ENCODE results near the gene MCM7.
"Not testable (repeated sequence)": the region's sequence is repeated elsewhere in the genome, so short reads cannot be mapped to it uniquely, and the experiment has no call there.

MCM7 gene

DNA sequence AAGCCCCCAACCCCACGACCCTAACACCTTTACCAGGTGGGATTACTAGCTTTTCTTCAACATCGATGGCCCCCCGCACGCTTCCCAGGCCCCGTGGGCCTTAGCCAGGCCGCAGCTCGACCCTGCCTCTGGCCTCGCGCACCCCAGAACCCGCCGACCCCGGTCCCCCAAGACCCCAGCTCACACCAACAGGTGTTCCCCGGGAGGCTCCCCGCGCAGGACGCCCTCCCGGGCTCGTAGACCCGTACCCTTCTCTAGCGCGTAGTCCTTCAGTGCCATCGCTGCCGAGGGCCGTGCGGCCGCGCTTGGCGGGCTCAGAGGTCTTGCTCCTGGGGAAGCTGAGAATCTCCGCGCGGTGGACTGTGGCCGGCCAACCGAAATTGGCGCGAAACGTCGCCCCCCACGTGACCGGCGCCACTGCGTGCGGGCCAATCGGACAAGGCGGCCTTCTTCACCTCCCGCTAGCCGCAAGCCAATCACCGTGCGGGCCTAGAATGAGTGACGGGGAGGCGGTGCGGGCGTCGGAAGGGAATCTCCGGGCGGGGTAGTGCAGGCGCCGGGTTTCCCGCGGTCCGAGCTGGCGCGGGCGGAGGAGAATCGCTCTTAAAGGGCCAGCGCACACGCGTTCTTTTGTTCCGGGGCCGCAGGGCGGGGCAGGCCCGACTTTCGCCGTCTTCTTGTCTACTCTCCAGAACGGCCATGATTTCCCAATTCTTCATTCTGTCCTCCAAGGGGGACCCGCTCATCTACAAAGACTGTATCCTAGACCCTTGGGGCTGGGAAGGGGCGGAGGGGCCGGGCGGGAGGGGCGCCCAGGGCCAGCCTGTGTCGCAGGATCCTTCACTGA, at the start of gene MCM7, which contains the start of gene AP4M1:
Gene MCM7, minus strand, starts transcription at position 382 of the 847 bp plus-strand sequence. Its CDS starts 103 bp downstream, at position 279.
Gene AP4M1, plus strand, starts transcription at position 628 of the 847 bp plus-strand sequence. Its CDS starts 72 bp downstream, at position 700.
- DNase-seq: peak; percentile 99

DNA sequence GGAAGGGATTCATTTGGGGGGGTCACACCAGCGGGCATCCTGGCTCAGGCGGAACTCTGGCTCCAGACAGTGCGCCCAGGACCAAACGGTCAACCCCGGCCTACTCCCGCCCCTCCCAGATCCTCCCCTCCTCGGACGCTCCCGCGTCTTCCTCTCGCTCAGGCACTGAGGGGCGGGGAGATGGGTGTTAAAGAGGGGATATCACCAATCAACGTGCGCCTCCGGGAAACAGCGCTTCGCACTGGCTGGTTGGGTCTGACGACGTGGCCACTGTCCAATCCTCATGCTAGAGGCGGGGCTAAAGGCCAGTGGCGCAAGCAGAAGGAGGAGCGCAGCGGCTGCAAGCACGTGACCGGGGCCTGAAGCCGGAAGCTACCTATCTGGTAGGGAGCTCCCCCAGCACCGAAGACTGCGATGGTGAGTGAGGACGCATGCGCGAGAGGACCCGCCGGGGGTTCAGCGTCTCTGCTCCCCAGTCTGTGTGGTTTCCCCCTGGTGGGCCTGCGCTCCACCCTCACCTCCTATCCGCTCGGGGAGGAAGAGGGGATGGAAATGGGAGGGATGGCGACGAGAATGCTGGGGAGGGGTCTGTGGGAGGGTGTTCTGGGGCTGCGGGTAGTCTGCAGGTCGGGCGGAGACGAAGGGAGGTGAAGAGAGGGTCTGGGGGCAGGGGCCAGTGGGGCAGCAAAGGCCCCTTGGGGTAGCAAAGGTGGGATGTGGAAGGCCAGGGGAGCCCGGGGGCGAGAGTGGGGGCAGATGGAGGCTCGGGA, 47.5 kb upstream of the MCM7 start, which contains the start of gene LAMTOR4:
Gene LAMTOR4, plus strand, starts transcription at position 360 of the 770 bp plus-strand sequence. Its CDS starts 55 bp downstream, at position 415.
- DNase-seq: peak; percentile 99

GRCh38 chr7:100148225-100148558, 47.0 kb upstream of the MCM7 start:
- no peak for DNase-seq

DNA sequence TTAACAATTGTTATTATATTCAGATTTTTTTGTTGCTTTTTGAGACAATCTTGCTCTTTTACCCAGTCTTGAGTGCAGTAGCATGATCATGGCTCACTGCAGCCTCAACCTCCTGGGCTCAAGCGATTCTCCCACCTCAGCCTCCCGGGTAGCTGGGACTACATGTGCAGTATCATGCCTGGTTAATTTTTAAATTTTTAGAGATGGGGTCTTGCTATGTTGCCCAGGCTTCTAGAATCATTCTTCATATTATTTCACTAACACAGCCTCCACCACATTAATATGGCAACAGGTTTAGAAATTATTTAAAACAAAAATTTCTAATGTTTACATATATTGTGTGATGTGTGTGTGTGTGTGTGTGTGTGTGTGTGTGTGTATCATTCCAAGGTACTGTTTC, 46.1 kb upstream of the MCM7 start:
- no peak for DNase-seq

DNA sequence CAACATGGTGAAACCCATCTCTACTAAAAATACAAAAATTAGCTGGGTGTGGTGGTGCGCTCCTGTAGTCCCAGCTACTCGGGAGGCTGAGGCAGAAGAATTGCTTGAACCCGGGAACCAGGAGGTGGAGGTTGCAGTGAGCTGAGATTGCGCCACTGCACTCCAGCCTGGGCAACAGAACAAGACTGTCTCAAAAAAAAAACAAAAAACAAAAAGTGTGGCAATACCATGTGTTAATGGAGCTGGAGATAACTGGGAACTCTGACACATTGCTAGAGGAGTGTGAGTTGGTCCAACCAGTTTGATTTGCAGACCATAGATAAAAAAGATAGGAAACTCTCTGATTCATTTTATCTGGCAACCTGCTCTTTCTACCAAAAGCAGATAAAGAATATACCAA, 45.2 kb upstream of the MCM7 start:
- not testable (repeated sequence) for DNase-seq

DNA sequence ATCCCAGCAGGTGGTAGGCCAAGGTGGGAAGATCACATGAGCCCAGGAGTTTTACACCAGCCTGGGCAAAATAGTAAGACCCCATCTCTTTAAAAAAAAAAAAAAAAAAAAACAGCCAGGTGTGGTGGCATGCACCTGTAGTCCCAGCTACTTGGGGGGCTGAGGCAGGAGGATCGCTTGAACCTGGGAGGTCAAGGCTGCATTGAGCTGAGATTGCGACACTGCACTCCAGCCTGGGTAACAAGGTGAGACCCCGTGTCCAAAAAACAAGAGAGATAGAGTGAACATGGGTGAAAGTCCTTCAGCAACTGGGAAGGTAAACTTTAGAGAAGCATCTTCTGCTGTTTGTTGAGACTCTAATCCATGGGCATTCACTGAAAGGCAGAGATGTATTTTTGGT, 41.3 kb upstream of the MCM7 start:
- no peak for DNase-seq

- no peak for DNase-seq
Measured at GRCh38 chr7:100141555-100141949, 40.4 kb upstream of the MCM7 start.

GRCh38 chr7:100137851-100138760, 36.9 kb upstream of the MCM7 start:
- DNase-seq: no peak

- peak; percentile 37 for DNase-seq
Measured at GRCh38 chr7:100132697-100133151, 31.5 kb upstream of the MCM7 start.

GRCh38 chr7:100132126-100132525, 30.9 kb upstream of the MCM7 start:
- no peak for DNase-seq

DNA sequence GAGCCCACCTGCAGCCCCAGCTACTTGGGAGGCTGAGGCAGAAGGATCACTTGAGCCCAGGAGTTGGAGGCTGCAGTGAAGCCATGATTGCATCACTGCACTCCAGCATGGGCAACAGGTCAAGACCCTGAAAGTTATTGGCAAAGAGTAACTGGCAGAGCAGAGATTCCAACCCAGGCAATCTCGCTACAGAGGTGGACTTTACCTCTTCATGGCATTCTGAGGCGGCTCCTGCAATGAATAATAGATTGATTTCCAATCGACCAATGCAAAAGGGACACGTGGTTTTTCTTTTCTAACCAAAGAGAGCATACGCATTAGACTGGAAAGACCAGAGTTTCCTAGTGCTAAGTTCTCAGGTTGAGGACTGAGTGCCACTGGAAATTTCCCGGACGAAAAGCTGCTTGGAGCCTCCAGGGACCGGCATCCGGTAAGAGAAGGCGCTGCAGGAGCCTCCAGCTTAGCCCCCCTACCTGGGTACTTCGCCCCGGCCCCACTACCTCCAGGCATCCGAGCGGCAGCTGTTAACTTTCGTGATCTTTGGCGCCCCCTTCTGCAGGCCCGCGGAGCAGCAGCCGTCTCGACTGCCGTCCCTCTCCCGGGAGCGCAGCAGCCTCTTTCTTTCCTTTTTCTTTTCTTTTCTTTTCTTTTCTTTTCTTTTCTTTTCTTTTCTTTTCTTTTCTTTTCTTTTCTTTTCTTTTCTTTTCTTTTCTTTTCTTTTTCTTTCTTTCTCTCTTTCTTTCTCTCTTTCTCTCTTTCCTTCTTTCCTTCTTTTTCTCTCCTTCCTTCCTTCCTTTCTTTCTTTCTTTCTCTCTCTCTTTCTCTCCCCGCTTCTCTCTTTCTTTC, 29.6 kb upstream of the MCM7 start:
- DNase-seq: peak; percentile 71

DNA sequence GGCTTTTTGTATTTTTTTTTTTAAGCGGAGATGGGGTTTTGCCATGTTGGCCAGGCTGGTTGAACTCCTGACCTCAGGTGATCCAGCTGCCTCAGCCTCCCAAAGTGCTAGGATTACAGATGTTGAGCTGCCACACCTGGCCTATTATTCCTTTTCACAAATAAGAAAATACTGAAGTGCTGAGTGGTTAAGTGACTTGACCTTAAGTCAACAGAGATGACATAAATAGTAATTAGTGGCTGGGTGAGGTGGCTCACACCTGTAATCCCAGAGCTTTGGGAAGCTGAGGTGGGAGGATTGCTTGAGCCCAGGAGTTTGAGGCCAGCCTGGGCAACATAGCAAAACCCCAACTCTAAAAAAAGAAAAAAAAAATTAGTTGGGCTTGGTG, 29.0 kb upstream of the MCM7 start:
- DNase-seq: not testable (repeated sequence)

DNA sequence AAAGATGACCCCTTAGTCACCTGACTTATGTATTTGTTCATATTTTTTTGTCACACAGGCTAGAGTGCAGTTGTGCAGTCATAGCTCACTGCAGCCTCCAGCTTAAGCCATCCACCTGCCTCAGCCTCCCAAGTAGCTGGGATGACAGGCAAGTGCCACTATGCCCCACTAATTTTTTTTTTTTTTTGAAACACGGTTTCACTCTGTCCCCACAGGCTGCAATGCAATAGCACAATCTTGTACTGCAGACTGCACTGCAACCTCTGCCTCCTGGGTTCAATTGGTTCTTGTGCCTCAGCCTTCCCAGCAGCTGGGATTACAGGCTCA, 27.4 kb upstream of the MCM7 start:
- DNase-seq: no peak

GRCh38 chr7:100127866-100128636, 26.9 kb upstream of the MCM7 start:
- DNase-seq: no peak

GRCh38 chr7:100126931-100127865, 26.0 kb upstream of the MCM7 start, which contains the start of gene MBLAC1:
Gene MBLAC1, plus strand, starts transcription at chr7:100126967. Its CDS starts 429 bp downstream, at chr7:100127396.
- peak; percentile 95 for DNase-seq

DNA sequence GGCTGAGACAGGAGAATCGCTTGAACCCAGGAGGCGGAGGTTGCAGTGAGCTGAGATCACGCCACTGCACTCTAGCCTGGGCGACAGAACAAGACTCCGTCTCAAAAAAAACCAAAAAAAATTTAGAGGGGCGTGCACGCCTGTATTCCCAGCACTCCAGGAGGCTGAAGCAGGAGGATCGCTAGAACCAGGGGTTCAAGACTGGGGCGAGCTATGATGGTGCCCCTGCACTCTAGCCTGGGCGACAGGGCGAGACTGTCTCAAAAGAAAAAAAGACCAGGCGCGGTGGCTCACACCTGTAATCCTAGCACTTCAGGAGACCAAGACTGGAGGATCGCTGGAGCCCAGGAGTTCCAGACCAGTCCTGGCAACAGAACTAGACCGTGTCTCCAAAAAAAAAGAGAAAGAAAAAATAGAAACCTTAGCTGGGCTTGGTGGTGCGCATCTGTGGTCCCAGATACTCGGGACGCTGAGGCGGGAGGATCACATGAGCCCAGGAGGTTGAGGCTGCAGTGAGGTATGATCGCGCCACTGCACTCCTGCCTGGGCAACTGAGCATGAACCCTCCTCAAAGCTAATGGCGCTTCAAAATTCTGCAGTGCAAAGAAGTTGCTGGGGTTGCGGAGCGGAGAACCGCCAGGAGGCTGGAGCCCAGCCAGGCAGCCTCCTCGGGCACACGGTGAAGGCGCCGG, 25.2 kb upstream of the MCM7 start:
- peak; percentile 70 for DNase-seq

DNA sequence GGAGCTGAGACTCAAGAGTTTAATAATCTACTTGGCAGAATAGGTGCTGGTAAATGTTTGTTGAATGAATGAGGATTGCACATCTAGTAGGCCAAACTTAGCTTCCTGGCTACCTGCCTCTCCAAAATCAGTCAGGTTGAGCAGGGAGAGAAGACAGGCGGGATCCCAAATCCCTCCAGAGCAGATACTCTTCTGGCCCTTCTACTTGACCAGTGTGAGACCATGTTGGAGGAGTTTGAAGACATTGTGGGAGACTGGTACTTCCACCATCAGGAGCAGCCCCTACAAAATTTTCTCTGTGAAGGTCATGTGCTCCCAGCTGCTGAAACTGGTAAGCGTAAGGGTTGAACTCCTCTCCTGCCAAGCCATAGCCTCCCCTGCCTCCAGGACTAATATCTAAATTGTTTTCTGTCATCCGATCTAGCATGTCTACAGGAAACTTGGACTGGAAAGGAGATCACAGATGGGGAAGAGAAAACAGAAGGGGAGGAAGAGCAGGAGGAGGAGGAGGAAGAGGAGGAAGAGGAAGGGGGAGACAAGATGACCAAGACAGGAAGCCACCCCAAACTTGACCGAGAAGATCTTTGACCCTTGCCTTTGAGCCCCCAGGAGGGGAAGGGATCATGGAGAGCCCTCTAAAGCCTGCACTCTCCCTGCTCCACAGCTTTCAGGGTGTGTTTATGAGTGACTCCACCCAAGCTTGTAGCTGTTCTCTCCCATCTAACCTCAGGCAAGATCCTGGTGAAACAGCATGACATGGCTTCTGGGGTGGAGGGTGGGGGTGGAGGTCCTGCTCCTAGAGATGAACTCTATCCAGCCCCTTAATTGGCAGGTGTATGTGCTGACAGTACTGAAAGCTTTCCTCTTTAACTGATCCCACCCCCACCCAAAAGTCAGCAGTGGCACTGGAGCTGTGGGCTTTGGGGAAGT, 23.4 kb upstream of the MCM7 start:
- DNase-seq: no peak

DNA sequence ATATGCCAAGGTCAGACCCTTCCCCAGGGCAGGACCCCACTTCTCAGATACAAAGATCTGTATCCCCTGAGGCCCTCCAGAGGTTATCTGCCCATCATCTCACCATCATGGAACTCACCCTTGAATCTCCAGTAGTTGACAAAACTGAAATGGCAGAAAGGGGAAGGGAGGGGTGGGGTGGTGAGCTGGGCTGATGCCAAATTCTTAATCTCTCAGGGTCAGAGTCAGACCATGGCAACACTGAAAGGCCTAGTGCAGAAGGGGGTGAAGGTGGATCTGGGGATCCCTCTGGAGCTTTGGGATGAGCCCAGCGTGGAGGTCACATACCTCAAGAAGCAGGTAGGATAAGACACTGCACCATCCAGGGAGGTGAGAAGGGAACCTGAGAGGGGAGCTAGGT, 21.4 kb upstream of the MCM7 start:
- DNase-seq: no peak
